ENCODE results near the gene ETS1.

ETS1 gene

GRCh38 chr11:128524172-128524571, 63.2 kb downstream of the ETS1 start:
- Histone ChIP-seq H3K79me2 (ENCODE audit: control insufficient read depth, insufficient read depth, low read length, unreplicated experiment) (peaks cover 43% of the 10 kb centered on the region), H2AFZ (ENCODE audit: low read length, unreplicated experiment) (no peak overlapping the region), H3K36me3 (ENCODE audit: insufficient read depth, low read length) (peaks cover 10% of the 10 kb centered on the region; the same call in 1 of the 2 replicates), H3K4me1 (ENCODE audit: control insufficient read depth, insufficient read depth, low read length, unreplicated experiment) (peaks cover 33% of the 10 kb centered on the region), H3K27ac (ENCODE audit: low read depth, low read length) (peak overlapping the region; percentile 99), H3K4me3 (ENCODE audit: low read depth, low read length) (peak overlapping the region; percentile 90; the same call in 1 of the 2 replicates), H3K27me3 (ENCODE audit: insufficient read depth, low read length) (no peaks in the 10 kb centered on the region)

- no peak overlapping the region for H2AFZ ChIP-seq (ENCODE audit: low read length, unreplicated experiment)
- H3K79me2 ChIP-seq (ENCODE audit: control insufficient read depth, insufficient read depth, low read length, unreplicated experiment): peaks cover 49% of the 10 kb centered on the region
- no peaks in the 10 kb centered on the region for H3K27me3 ChIP-seq (ENCODE audit: insufficient read depth, low read length)
- peaks cover 15% of the 10 kb centered on the region; the same call in 1 of the 2 replicates for H3K36me3 ChIP-seq (ENCODE audit: insufficient read depth, low read length)
- H3K4me1 ChIP-seq (ENCODE audit: control insufficient read depth, insufficient read depth, low read length, unreplicated experiment): peaks cover 37% of the 10 kb centered on the region
- H3K27ac ChIP-seq (ENCODE audit: low read depth, low read length): peak overlapping the region; percentile 99
- peak overlapping the region; percentile 90 for H3K4me3 ChIP-seq (ENCODE audit: low read depth, low read length)
Measured at GRCh38 chr11:128523641-128524040, 63.7 kb downstream of the ETS1 start.

GRCh38 chr11:128522943-128523518, 64.3 kb downstream of the ETS1 start:
- H3K4me1 ChIP-seq (ENCODE audit: control insufficient read depth, insufficient read depth, low read length, unreplicated experiment): peaks cover 37% of the 10 kb centered on the region
- H3K27ac ChIP-seq (ENCODE audit: low read depth, low read length): peak overlapping the region; percentile 99
- H2AFZ ChIP-seq (ENCODE audit: low read length, unreplicated experiment): no peak overlapping the region

GRCh38 chr11:128522055-128522942, 65.1 kb downstream of the ETS1 start:
- H3K27me3 ChIP-seq (ENCODE audit: insufficient read depth, low read length): no peaks in the 10 kb centered on the region
- peaks cover 41% of the 10 kb centered on the region for H3K4me1 ChIP-seq (ENCODE audit: control insufficient read depth, insufficient read depth, low read length, unreplicated experiment)
- peaks cover 15% of the 10 kb centered on the region; the same call in 1 of the 2 replicates for H3K36me3 ChIP-seq (ENCODE audit: insufficient read depth, low read length)
- no peak overlapping the region for H2AFZ ChIP-seq (ENCODE audit: low read length, unreplicated experiment)
- peaks cover 62% of the 10 kb centered on the region for H3K79me2 ChIP-seq (ENCODE audit: control insufficient read depth, insufficient read depth, low read length, unreplicated experiment)
- H3K27ac ChIP-seq (ENCODE audit: low read depth, low read length): peak overlapping the region; percentile 99
- peak overlapping the region; percentile 90 for H3K4me3 ChIP-seq (ENCODE audit: low read depth, low read length)

More at GRCh38 chr11:128522943-128523518, 64.3 kb downstream of the ETS1 start:
- peak overlapping the region; percentile 90 for H3K4me3 ChIP-seq (ENCODE audit: low read depth, low read length)
- H3K36me3 ChIP-seq (ENCODE audit: insufficient read depth, low read length): peaks cover 15% of the 10 kb centered on the region; the same call in 1 of the 2 replicates
- H3K27me3 ChIP-seq (ENCODE audit: insufficient read depth, low read length): no peaks in the 10 kb centered on the region
- peaks cover 55% of the 10 kb centered on the region for H3K79me2 ChIP-seq (ENCODE audit: control insufficient read depth, insufficient read depth, low read length, unreplicated experiment)

- Histone ChIP-seq H3K4me3 (ENCODE audit: low read depth, low read length) (peak overlapping the region; percentile 90), H3K27ac (ENCODE audit: low read depth, low read length) (peak overlapping the region; percentile 99), H3K79me2 (ENCODE audit: control insufficient read depth, insufficient read depth, low read length, unreplicated experiment) (peaks cover 69% of the 10 kb centered on the region), H3K27me3 (ENCODE audit: insufficient read depth, low read length) (no peaks in the 10 kb centered on the region), H2AFZ (ENCODE audit: low read length, unreplicated experiment) (no peak overlapping the region), H3K36me3 (ENCODE audit: insufficient read depth, low read length) (peaks cover 15% of the 10 kb centered on the region; the same call in 1 of the 2 replicates), H3K4me1 (ENCODE audit: control insufficient read depth, insufficient read depth, low read length, unreplicated experiment) (peaks cover 48% of the 10 kb centered on the region)
Measured at GRCh38 chr11:128521682-128522054, 65.7 kb downstream of the ETS1 start.

GRCh38 chr11:128520888-128521681, 66.3 kb downstream of the ETS1 start:
- Histone ChIP-seq H3K27ac (ENCODE audit: low read depth, low read length) (peak overlapping the region; percentile 99), H3K79me2 (ENCODE audit: control insufficient read depth, insufficient read depth, low read length, unreplicated experiment) (peaks cover 74% of the 10 kb centered on the region), H2AFZ (ENCODE audit: low read length, unreplicated experiment) (no peak overlapping the region), H3K4me1 (ENCODE audit: control insufficient read depth, insufficient read depth, low read length, unreplicated experiment) (peaks cover 53% of the 10 kb centered on the region), H3K4me3 (ENCODE audit: low read depth, low read length) (peak overlapping the region; percentile 90), H3K36me3 (ENCODE audit: insufficient read depth, low read length) (peaks cover 15% of the 10 kb centered on the region; the same call in 1 of the 2 replicates), H3K27me3 (ENCODE audit: insufficient read depth, low read length) (no peaks in the 10 kb centered on the region)

- Histone ChIP-seq H2AFZ (ENCODE audit: low read length, unreplicated experiment) (no peak overlapping the region), H3K27ac (ENCODE audit: low read depth, low read length) (peak overlapping the region; percentile 99), H3K36me3 (ENCODE audit: insufficient read depth, low read length) (peaks cover 15% of the 10 kb centered on the region; the same call in 1 of the 2 replicates), H3K4me1 (ENCODE audit: control insufficient read depth, insufficient read depth, low read length, unreplicated experiment) (peaks cover 55% of the 10 kb centered on the region), H3K79me2 (ENCODE audit: control insufficient read depth, insufficient read depth, low read length, unreplicated experiment) (peaks cover 82% of the 10 kb centered on the region), H3K27me3 (ENCODE audit: insufficient read depth, low read length) (no peaks in the 10 kb centered on the region), H3K4me3 (ENCODE audit: low read depth, low read length) (peak overlapping the region; percentile 90)
Measured at GRCh38 chr11:128520206-128520887, 67.0 kb downstream of the ETS1 start.

- Histone ChIP-seq H3K4me1 (ENCODE audit: control insufficient read depth, insufficient read depth, low read length, unreplicated experiment) (peaks cover 55% of the 10 kb centered on the region), H3K79me2 (ENCODE audit: control insufficient read depth, insufficient read depth, low read length, unreplicated experiment) (peaks cover 88% of the 10 kb centered on the region), H2AFZ (ENCODE audit: low read length, unreplicated experiment) (no peak overlapping the region), H3K36me3 (ENCODE audit: insufficient read depth, low read length) (peaks cover 15% of the 10 kb centered on the region; the same call in 1 of the 2 replicates), H3K4me3 (ENCODE audit: low read depth, low read length) (peak overlapping the region; percentile 90), H3K27me3 (ENCODE audit: insufficient read depth, low read length) (no peaks in the 10 kb centered on the region), H3K27ac (ENCODE audit: low read depth, low read length) (peak overlapping the region; percentile 99)
Measured at GRCh38 chr11:128519338-128519737, 68.0 kb downstream of the ETS1 start.

GRCh38 chr11:128518493-128519207, 68.7 kb downstream of the ETS1 start:
- H3K36me3 ChIP-seq (ENCODE audit: insufficient read depth, low read length): peaks cover 18% of the 10 kb centered on the region; the same call in 1 of the 2 replicates
- H2AFZ ChIP-seq (ENCODE audit: low read length, unreplicated experiment): no peak overlapping the region
- no peaks in the 10 kb centered on the region for H3K27me3 ChIP-seq (ENCODE audit: insufficient read depth, low read length)
- peaks cover 92% of the 10 kb centered on the region for H3K79me2 ChIP-seq (ENCODE audit: control insufficient read depth, insufficient read depth, low read length, unreplicated experiment)
- H3K4me1 ChIP-seq (ENCODE audit: control insufficient read depth, insufficient read depth, low read length, unreplicated experiment): peaks cover 54% of the 10 kb centered on the region
- H3K27ac ChIP-seq (ENCODE audit: low read depth, low read length): peak overlapping the region; percentile 99
- peak overlapping the region; percentile 90 for H3K4me3 ChIP-seq (ENCODE audit: low read depth, low read length)

All from ACC112 (cell line).